Activated T-cell treated with anti-CD3 and anti-CD28 coated beads for 4 hours (primary cell): ENCODE data around the gene ELAVL1.
A peak's percentile ranks its signal among the peaks of the same experiment; 100 is the strongest.
"Not testable (repeated sequence)": the region's sequence is repeated elsewhere in the genome, so short reads cannot be mapped to it uniquely, and the experiment has no call there.

Experiments used
- DNase-seq: peaks from one replicate; pipeline ENCODE4 v3.0.0-alpha.2; 2020

Gene ELAVL1

GRCh38 chr19:7968008-7968795 is 37.2 kb downstream of the ELAVL1 start:
- no peak for DNase-seq

GRCh38 chr19:7965921-7966665 is 39.3 kb downstream of the ELAVL1 start:
- DNase-seq, result no peak

GRCh38 chr19:7965259-7965841 is 40.1 kb downstream of the ELAVL1 start:
- no peak for DNase-seq

GRCh38 chr19:7963566-7963965 is 41.9 kb downstream of the ELAVL1 start:
- no peak for DNase-seq

- no peak for DNase-seq
Observed at GRCh38 chr19:7962644-7963268, 42.7 kb downstream of the ELAVL1 start.

- DNase-seq, result no peak
Observed at GRCh38 chr19:7961920-7962626, 43.4 kb downstream of the ELAVL1 start.

GRCh38 chr19:7961082-7961481 is 44.4 kb downstream of the ELAVL1 start:
- DNase-seq, result not testable (repeated sequence)

- no peak for DNase-seq
Observed at GRCh38 chr19:7959211-7959610, 46.2 kb downstream of the ELAVL1 start.

GRCh38 chr19:7955696-7956095 is 49.7 kb downstream of the ELAVL1 start:
- no peak for DNase-seq

- no peak for DNase-seq
Observed at GRCh38 chr19:7953576-7953975, 51.9 kb downstream of the ELAVL1 start.

- DNase-seq, result no peak
Observed at GRCh38 chr19:7953060-7953459, 52.4 kb downstream of the ELAVL1 start.

- DNase-seq, result no peak
Observed at GRCh38 chr19:7947939-7948338, 57.5 kb downstream of the ELAVL1 start.

- DNase-seq, result peak; percentile 84
Observed at GRCh38 chr19:7944177-7944761, 61.2 kb downstream of the ELAVL1 start.

- peak; percentile 97 for DNase-seq
Observed at GRCh38 chr19:7943444-7944176, 61.8 kb downstream of the ELAVL1 start, which contains the start of gene TIMM44. TSS of gene TIMM44 (minus strand) at chr19:7943666. CDS start at chr19:7943651, 15 bp downstream.

- no peak for DNase-seq
Observed at GRCh38 chr19:7942981-7943443, 62.4 kb downstream of the ELAVL1 start.

- no peak for DNase-seq
Observed at GRCh38 chr19:7941895-7942596, 63.4 kb downstream of the ELAVL1 start.

- DNase-seq, result no peak
Observed at GRCh38 chr19:7940841-7941240, 64.6 kb downstream of the ELAVL1 start.

- DNase-seq, result no peak
Observed at GRCh38 chr19:7934766-7935165, 70.7 kb downstream of the ELAVL1 start.

- DNase-seq, result no peak
Observed at GRCh38 chr19:7933828-7934725, 71.4 kb downstream of the ELAVL1 start.

GRCh38 chr19:7933411-7933810 is 72.0 kb downstream of the ELAVL1 start:
- DNase-seq, result no peak
